GM04504 (cell line): Measurements from ENCODE around the gene OSGIN1.

Experiments used
- DNase-seq: peaks from one replicate; pipeline ENCODE4 v3.0.0-alpha.2; 2012; ENCODE audit warnings: low read depth

OSGIN1 gene

DNA sequence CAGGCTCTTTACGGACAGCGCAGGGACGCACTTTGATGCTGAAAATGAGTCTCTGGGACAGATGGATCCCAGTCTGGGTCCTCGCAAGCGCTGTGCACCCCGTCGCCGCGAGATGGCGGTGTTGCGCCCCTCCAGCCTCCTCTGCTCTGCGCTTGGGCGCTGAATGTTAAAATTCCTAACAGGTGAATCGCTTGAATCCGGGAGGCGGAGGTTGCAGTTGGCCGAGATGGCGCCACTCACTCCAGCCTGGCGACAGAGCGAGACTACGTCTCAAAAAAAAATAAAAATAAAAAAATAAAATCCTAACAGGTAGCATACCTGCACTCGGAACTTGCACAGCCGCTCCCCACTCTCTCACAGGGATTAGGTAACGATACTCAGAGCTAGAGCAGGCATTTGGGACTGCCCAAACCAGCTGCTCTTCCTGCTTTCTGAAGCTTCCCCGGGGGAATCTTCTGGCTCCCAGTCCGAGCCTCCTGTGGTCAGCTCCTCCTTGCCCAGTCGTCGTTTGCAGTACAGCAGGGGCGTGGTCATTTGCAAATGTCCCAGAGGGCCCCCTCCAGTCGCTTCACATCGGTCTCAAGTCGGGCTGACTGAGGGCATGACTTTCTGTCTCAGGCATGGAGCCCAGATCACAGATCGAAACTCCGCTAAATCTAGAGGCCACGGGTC, 26.2 kb upstream of the OSGIN1 start:
- DNase-seq = peak; percentile 46

GRCh38 chr16:83928341-83929055, 24.5 kb upstream of the OSGIN1 start:
- DNase-seq = peak; percentile 50

- no peak for DNase-seq
Measured at GRCh38 chr16:83929811-83930555, 23.1 kb upstream of the OSGIN1 start.

DNA sequence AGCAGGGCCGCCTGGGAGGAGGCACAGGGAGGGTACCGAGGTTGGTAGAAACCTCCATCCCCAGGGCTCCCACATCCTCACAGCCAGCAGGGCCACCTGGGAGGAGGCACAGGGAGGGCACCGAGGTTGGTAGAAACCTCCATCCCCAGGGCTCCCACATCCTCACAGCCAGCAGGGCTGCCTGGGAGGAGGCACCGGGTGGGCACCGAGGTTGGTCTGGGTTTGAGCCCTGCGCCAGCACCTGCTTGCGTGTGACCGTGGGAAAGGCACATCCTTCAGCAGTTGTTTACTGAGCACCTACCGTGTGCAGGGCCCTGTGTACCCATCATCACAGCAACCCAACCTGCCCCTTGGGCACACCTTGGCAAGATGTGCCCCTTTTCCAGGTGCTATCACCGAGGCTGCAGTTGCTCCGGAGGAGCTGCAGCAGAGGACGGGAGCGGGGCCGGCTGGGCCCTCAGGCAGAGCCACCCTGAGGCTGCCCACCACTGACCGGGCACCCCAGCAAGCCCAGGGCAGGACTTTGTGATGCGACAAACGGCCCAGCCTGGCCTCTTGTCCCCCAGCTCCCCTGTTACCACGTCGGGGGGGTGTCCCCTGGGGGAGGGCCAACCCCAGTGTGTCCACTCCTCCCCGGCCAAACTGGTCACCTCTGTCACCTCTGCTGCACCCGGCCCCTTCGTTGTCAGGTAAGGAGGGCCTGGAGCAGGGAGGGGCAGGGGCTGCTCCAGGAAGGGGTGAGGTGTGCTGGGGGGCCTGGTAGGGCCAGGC, 22.1 kb upstream of the OSGIN1 start:
- no peak for DNase-seq

DNA sequence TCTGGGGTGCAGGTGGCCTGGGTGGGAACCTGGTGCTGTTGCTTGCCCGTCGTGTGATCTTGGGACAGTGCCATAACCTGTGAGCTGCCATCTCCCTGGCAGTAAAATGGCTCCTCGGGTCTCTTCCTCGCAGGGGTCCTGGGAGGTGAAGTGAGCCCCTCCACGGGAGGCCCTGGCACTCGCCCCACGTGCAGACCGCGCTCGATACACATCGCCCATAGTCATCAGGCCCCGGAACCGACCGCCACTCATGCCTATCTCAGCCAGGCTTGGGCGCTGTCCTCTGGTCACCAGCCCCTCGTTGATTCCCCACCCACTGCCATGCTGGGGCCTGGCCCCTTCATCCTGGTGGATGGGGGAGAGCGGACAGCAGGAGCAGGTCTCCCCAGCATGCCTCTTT, 21.5 kb upstream of the OSGIN1 start:
- no peak for DNase-seq

DNA sequence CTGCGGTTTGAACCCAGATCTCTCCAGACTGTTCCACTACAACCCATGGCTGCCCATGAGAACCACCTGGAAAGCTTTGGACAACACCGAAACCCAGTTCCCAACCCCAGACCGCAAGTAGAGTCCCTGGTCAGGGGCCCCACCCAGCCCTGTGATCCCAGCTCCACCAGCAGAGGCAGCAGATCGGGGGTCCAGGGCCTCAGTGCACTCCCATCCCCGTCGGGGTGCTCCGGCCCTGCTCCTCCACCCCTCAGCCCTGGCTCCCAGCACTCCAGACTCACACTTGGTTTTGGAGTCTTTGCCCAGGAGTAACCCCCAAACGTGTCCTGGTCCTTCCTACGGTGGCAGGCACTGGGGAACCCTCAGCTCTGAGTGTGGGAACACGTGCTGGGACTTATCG, 20.7 kb upstream of the OSGIN1 start:
- no peak for DNase-seq

- DNase-seq = no peak
Measured at GRCh38 chr16:83932955-83933673, 19.9 kb upstream of the OSGIN1 start.

- DNase-seq = no peak
Measured at GRCh38 chr16:83933885-83934683, 19.0 kb upstream of the OSGIN1 start.

DNA sequence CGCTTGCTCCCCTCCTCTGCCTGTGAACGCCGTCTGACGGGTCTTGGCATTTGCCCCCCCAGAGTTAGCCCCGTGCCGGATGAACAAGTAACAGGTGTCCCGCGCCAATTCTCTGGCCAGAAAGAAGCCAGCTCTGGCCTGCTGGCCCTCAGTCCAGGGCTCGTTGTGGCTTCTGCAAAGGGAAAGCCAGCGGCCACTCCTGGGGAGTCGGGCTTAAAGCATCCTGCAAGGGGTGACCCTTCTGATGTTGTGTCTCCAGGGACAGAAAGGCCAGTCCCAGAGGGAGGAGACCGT, 18.4 kb upstream of the OSGIN1 start:
- DNase-seq = no peak

DNA sequence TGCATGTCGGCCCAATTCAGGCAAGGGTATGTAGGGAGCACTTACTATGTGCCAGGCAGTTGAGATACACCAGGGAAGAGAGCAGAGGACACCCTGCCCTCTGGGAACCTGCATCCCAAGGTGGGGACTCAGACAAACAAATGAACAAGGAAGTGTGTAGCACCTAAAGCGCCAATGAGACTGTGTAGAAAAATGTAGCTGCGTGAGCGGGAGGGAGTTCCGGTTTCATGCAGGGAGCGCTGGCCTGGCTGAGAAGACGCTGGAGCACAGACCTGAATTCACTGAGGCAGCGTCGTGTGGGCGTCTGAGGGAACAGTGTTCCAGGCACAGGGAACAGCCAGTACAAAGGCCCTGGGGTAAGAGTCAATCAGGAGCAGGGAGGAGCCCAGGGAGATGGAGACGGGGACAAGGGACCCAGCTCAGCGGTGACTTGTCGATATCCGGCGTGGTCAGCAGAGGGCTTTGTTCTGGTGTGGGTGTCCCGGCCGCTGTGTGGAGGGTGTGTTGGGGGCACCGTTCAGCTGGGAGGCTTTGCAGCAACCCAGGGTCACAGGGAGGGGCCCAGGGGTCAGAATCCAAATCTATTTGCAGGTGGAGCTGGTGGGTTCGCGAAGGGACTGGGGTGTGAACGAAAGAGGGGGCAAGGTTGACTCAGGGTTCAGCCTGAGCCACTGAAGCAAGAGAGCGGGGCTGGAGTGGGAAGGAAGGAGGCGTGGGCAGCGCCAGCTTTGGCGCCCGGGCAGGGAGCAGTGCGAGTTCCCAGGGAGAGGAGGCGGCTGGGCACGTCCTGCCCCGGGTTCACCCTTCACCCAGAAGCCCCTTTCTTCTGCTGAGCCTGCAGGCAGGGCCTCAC, 17.8 kb upstream of the OSGIN1 start:
- DNase-seq = no peak

- DNase-seq = no peak
Measured at GRCh38 chr16:83935858-83936255, 17.2 kb upstream of the OSGIN1 start.

DNA sequence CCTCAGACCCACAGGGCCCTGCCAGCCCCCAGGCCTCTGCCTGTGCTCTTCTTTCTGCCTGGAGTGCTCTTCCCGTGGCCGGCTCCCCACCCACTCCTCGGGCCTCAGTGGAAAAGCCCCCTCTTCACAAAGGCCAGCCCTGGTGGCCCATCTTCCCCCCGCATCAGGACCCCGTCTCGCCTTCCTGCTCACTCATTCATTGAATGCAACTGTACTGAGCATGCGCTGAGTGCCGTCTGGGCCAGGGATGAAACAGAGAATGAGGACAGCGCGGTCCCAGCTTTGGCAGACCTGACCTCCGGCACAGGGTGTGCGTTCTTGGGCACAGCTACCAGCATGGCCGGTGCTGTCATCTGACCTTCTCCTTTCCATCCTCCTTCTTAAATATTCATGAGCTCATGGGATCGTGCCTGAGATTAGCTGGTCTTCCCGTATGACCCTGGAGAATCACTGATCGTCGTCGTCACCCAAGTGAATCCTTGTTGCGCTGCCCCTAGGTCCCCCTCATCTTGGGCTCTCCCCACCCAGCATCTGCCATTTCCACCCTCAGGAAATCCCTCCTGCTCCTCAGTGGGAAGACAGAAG, 16.4 kb upstream of the OSGIN1 start:
- DNase-seq = no peak

DNA sequence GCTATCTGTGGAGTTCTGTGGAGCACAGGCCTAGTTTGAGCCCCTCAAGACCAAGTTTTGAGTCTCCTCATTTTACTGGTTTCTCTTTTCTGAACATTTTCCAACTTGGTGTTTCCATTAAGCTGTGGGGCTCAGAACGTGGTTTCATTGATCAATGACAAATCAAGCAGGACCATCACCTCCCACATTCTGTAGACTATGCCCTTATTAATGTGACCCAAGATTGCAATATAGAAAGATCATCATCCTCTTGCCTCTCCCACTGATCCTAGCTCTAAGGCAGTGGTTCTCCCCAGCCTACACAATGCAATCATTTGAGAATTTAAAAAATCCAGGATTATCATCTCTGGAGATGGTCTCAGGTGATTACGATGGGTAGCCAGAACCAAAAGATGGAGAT, 15.8 kb upstream of the OSGIN1 start:
- no peak for DNase-seq

DNA sequence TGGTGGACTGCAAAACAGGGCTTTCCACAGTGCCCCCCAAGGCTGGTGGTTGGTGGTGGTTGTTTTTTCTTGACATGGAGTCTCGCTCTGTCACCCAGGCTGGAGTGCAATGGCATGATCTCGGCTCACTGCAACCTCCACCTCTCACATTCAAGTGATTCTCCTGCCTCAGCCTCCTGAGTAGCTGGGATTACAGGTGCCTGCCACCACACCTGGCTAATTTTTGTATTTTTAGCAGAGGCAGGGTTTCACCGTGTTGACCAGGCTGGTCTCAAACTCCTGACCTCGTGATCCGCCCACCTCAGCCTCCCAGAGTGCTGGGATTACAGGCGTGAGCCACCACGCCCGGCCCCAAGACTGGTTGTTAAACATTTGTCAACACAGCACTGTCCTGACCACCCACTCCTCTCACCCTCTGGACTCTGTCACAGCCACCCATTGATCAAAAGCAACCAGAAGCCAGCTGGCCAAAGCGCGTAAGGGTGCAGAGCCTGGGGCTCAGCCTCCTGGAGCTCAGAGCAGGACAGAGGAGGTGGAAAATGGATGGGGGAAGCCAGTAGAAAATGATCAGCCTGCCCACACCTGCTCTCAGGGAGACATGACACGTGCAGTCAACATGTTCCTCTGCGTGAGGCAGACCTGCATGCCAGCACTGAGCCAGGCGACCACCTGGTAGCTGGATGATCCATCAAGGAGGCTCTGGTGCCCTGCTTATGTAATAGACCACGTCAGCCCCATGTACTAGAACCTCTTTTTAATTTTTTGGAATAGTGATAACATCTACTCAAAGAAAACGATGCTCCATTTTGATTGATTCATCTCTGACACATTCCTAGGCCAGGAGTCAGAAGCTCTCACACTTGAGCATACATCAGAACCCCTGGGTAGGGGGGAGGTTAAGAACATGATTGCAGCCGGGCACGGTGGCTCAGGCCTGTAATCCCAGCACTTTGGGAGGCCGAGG, 14.8 kb upstream of the OSGIN1 start:
- DNase-seq = no peak

DNA sequence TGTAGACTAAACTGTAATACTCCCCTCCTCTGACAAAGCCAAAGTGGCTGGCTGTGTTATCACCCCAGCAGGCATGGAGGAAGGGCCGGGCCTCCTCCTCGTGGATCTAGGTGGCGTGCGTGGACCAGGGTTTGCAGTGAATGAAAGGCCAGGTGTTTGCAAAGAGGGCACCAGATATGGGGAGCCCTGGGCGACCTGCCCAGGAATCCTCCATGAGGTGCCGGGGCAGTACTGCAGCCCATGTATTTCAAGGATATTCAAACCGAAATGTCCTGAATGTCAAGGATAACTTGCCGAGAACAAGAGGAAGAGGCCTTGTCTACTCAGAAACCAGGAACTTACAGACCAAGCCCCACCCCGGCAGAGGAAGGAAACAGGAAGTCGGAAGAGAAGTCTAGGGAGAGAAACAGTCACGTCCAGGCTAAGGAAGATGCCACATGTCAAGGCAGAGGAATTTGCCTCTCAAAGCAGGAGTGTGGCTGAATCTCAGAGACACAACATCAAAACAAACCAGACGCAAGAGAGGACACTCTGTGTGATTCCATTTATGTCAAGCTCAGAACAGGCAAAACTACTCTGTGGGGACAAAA, 13.7 kb upstream of the OSGIN1 start:
- DNase-seq = no peak

- no peak for DNase-seq
Measured at GRCh38 chr16:83940119-83940518, 12.9 kb upstream of the OSGIN1 start.

- no peak for DNase-seq
Measured at GRCh38 chr16:83940630-83941378, 12.2 kb upstream of the OSGIN1 start.
